Osteocyte (in vitro differentiated cells): ENCODE measurements around the gene GRAMD1B. TPM values are rescaled to one million over a fixed set of nuclear protein-coding genes. Genes with fewer than 3 reads are reported as not detected.
"Not testable (repeated sequence)": the region's sequence is repeated elsewhere in the genome, so short reads cannot be mapped to it uniquely, and the experiment has no call there.

ENCODE experiments used
- DNase-seq: peaks from one replicate; pipeline ENCODE4 v3.0.0; 2021; ENCODE audit warnings: mixed read lengths; ENCODE audit not compliant: unreplicated experiment; ENCODE audit errors: extremely low spot score
- H3K27ac Mint-ChIP-seq: one replicate; pipeline ENCODE4 v1.8.0; 2021; ENCODE audit warnings: mild to moderate bottlenecking, mixed read lengths; ENCODE audit not compliant: unreplicated experiment
- H3K27me3 Mint-ChIP-seq: one replicate; pipeline ENCODE4 v1.8.0; 2021; ENCODE audit warnings: mixed read lengths; ENCODE audit not compliant: unreplicated experiment
- H3K36me3 Mint-ChIP-seq: one replicate; pipeline ENCODE4 v1.8.0; 2021; ENCODE audit warnings: mixed read lengths; ENCODE audit not compliant: unreplicated experiment
- H3K4me1 Mint-ChIP-seq: one replicate; pipeline ENCODE4 v1.8.0; 2021; ENCODE audit warnings: mixed read lengths; ENCODE audit not compliant: unreplicated experiment
- H3K4me3 Mint-ChIP-seq: one replicate; pipeline ENCODE4 v1.8.0; 2021; ENCODE audit warnings: mild to moderate bottlenecking, moderate library complexity, mixed read lengths; ENCODE audit not compliant: unreplicated experiment
- H3K9me3 Mint-ChIP-seq: one replicate; pipeline ENCODE4 v1.8.0; 2021; ENCODE audit warnings: mixed read lengths; ENCODE audit not compliant: unreplicated experiment
- CTCF ChIP-seq: fragments of 200-600 bp; sonication (generic); IDR thresholded peaks from 2 replicates; pipeline ENCODE4 v1.5.0; 2021; ENCODE audit warnings: antibody characterized with exemption, mild to moderate bottlenecking, moderate library complexity
- total RNA-seq: library from RNA; stranded (reverse); gene quantifications from 2 replicates; pipeline ENCODE4 v1.2.1, GENCODE V29; 2021

GRAMD1B gene
- total RNA-seq, 1 donor from 2014 or later: 1.9 TPM

- H3K27ac Mint-ChIP-seq: no peak overlapping the region
- no peak for DNase-seq
- no peak for TF ChIP-seq CTCF
Observed at GRCh38 chr11:123454060-123454651, 24.1 kb downstream of the GRAMD1B start.

GRCh38 chr11:123454796-123455195 is 24.7 kb downstream of the GRAMD1B start:
- no peak for TF ChIP-seq CTCF
- H3K36me3 Mint-ChIP-seq: no peaks in the 10 kb centered on the region
- no peak for DNase-seq

More at GRCh38 chr11:123454060-123454651, 24.1 kb downstream of the GRAMD1B start:
- Mint-ChIP-seq H3K4me3 (no peak overlapping the region), H3K9me3 (no peaks in the 10 kb centered on the region), H3K36me3 (no peaks in the 10 kb centered on the region), H3K4me1 (no peaks in the 10 kb centered on the region), H3K27me3 (no peaks in the 10 kb centered on the region)

GRCh38 chr11:123456448-123456847 is 26.4 kb downstream of the GRAMD1B start:
- H3K4me1 Mint-ChIP-seq, H3K9me3 Mint-ChIP-seq, DNase-seq, H3K36me3 Mint-ChIP-seq, H3K27me3 Mint-ChIP-seq, H3K27ac Mint-ChIP-seq, H3K4me3 Mint-ChIP-seq: not testable (repeated sequence)

More at GRCh38 chr11:123454796-123455195, 24.7 kb downstream of the GRAMD1B start:
- Mint-ChIP-seq H3K4me3 (no peak overlapping the region), H3K4me1 (no peaks in the 10 kb centered on the region), H3K27ac (no peak overlapping the region), H3K9me3 (no peaks in the 10 kb centered on the region), H3K27me3 (no peaks in the 10 kb centered on the region)

- no peaks in the 10 kb centered on the region for H3K9me3 Mint-ChIP-seq
- H3K36me3 Mint-ChIP-seq: no peaks in the 10 kb centered on the region
- no peak for DNase-seq
- H3K27ac Mint-ChIP-seq: no peak overlapping the region
- H3K4me1 Mint-ChIP-seq: no peaks in the 10 kb centered on the region
- TF ChIP-seq CTCF: no peak
- no peaks in the 10 kb centered on the region for H3K27me3 Mint-ChIP-seq
- H3K4me3 Mint-ChIP-seq: no peak overlapping the region
Observed at GRCh38 chr11:123457187-123457770, 27.2 kb downstream of the GRAMD1B start.

- Mint-ChIP-seq H3K4me1 (no peaks in the 10 kb centered on the region), H3K27ac (no peak overlapping the region), H3K27me3 (no peaks in the 10 kb centered on the region), H3K9me3 (no peaks in the 10 kb centered on the region), H3K4me3 (no peak overlapping the region), H3K36me3 (no peaks in the 10 kb centered on the region)
- TF ChIP-seq CTCF: no peak
- DNase-seq: no peak
Observed at GRCh38 chr11:123458501-123458900, 28.4 kb downstream of the GRAMD1B start.
